GM10266 (cell line): ENCODE measurements around the gene NRP1.

ENCODE experiments used
- DNase-seq: peaks from one replicate; pipeline ENCODE4 v3.0.0; 2012; ENCODE audit errors: extremely low spot score
- CTCF ChIP-seq: IDR thresholded peaks from 2 replicates; pipeline ENCODE4 v1.5.1; 2012; ENCODE audit warnings: mild to moderate bottlenecking, low read depth; ENCODE audit not compliant: control insufficient read depth, insufficient read depth; ENCODE audit errors: missing control alignments

NRP1 gene

GRCh38 chr10:33321516-33321915 lies 13.0 kb downstream of the NRP1 start:
- TF ChIP-seq CTCF = no peak
- DNase-seq = no peak

- DNase-seq = no peak
- no peak for TF ChIP-seq CTCF
Observed at GRCh38 chr10:33320288-33320687, 14.2 kb downstream of the NRP1 start.

GRCh38 chr10:33315891-33316290 lies 18.6 kb downstream of the NRP1 start:
- DNase-seq = no peak
- no peak for TF ChIP-seq CTCF

- DNase-seq = no peak
- no peak for TF ChIP-seq CTCF
Observed at GRCh38 chr10:33314811-33315561, 19.5 kb downstream of the NRP1 start.

GRCh38 chr10:33311640-33312039 lies 22.8 kb downstream of the NRP1 start:
- no peak for TF ChIP-seq CTCF
- no peak for DNase-seq

GRCh38 chr10:33310853-33311252 lies 23.6 kb downstream of the NRP1 start:
- TF ChIP-seq CTCF = no peak
- no peak for DNase-seq

GRCh38 chr10:33309406-33309805 lies 25.1 kb downstream of the NRP1 start:
- DNase-seq = no peak
- TF ChIP-seq CTCF = no peak
